ENCODE data around the gene MTUS2. TPM values are rescaled to one million over a fixed set of nuclear protein-coding genes. Genes with fewer than 3 reads are reported as not detected.

Gene MTUS2
- total and polyA plus RNA-seq, 2 experiments from 2014 or later: 3.0 to 4.3 TPM

GRCh38 chr13:29527511-29527910 lies 707.4 kb downstream of the MTUS2 start:
- H3K9me2 ChIP-seq (replicated peaks; ENCODE audit: insufficient read depth): no peaks in the 10 kb centered on the region
- TF ChIP-seq CTCF (IDR thresholded peaks at IDR 0.05; ENCODE audit: poor library complexity) (no peak), EZH2phosphoT487 (IDR thresholded peaks at IDR 0.05; ENCODE audit: low read depth, severe bottlenecking, unreplicated experiment) (no peak), EZH2 (IDR thresholded peaks at IDR 0.05; ENCODE audit: borderline replicate concordance) (no peak)
- no peak overlapping the region for H3K27ac ChIP-seq
- no peaks in the 10 kb centered on the region for H3K9me3 ChIP-seq (ENCODE audit: low read depth)
- H2AFZ ChIP-seq: no peak overlapping the region
- H3K79me2 ChIP-seq: no peaks in the 10 kb centered on the region
- H4K20me1 ChIP-seq (ENCODE audit: insufficient read depth, poor library complexity, severe bottlenecking): no peaks in the 10 kb centered on the region
- WGBS (ENCODE audit: low lambda C conversion rate, missing lambda C conversion rate): 94% methylated on average over 8 of the region's 8 CpGs
- no peak for DNase-seq (ENCODE audit: low spot score)
- H3K4me2 ChIP-seq: no peak overlapping the region
- H3K4me3 ChIP-seq: no peak overlapping the region
- no peaks in the 10 kb centered on the region for H3K27me3 ChIP-seq
- H3K4me1 ChIP-seq (ENCODE audit: insufficient read depth): peaks cover under 1% of the 10 kb centered on the region
- H3K36me3 ChIP-seq (replicated peaks; ENCODE audit: insufficient read depth, low read depth): no peaks in the 10 kb centered on the region

GRCh38 chr13:29527916-29528315 lies 707.8 kb downstream of the MTUS2 start:
- Histone ChIP-seq H4K20me1 (ENCODE audit: insufficient read depth, poor library complexity, severe bottlenecking) (no peaks in the 10 kb centered on the region), H2AFZ (no peak overlapping the region), H3K4me1 (ENCODE audit: insufficient read depth) (no peaks in the 10 kb centered on the region), H3K4me2 (no peak overlapping the region), H3K36me3 (replicated peaks; ENCODE audit: insufficient read depth, low read depth) (no peaks in the 10 kb centered on the region), H3K4me3 (no peak overlapping the region), H3K9me2 (replicated peaks; ENCODE audit: insufficient read depth) (no peaks in the 10 kb centered on the region), H3K9me3 (ENCODE audit: low read depth) (no peaks in the 10 kb centered on the region), H3K27ac (no peak overlapping the region), H3K27me3 (no peaks in the 10 kb centered on the region), H3K79me2 (no peaks in the 10 kb centered on the region)
- 94% methylated on average over 5 of the region's 5 CpGs for whole genome bisulfite sequencing (ENCODE audit: low lambda C conversion rate, missing lambda C conversion rate)
- no peak for DNase-seq (ENCODE audit: low spot score)
- TF ChIP-seq EZH2 (IDR thresholded peaks at IDR 0.05; ENCODE audit: borderline replicate concordance): no peak
- no peak for TF ChIP-seq CTCF (IDR thresholded peaks at IDR 0.05; ENCODE audit: poor library complexity)

- Histone ChIP-seq H3K36me3 (replicated peaks; ENCODE audit: insufficient read depth, low read depth) (no peaks in the 10 kb centered on the region), H3K79me2 (no peaks in the 10 kb centered on the region), H2AFZ (no peak overlapping the region), H3K4me1 (ENCODE audit: insufficient read depth) (no peaks in the 10 kb centered on the region), H3K4me3 (no peak overlapping the region), H3K27me3 (no peaks in the 10 kb centered on the region), H3K27ac (no peak overlapping the region), H3K9me2 (replicated peaks; ENCODE audit: insufficient read depth) (no peaks in the 10 kb centered on the region), H3K4me2 (no peak overlapping the region), H3K9me3 (ENCODE audit: low read depth) (no peaks in the 10 kb centered on the region), H4K20me1 (ENCODE audit: insufficient read depth, poor library complexity, severe bottlenecking) (no peaks in the 10 kb centered on the region)
- DNase-seq (ENCODE audit: low spot score): no peak
- no peak for TF ChIP-seq CTCF (IDR thresholded peaks at IDR 0.05; ENCODE audit: poor library complexity)
- TF ChIP-seq EZH2phosphoT487 (IDR thresholded peaks at IDR 0.05; ENCODE audit: low read depth, severe bottlenecking, unreplicated experiment): no peak
- no peak for TF ChIP-seq EZH2 (IDR thresholded peaks at IDR 0.05; ENCODE audit: borderline replicate concordance)
- 94% methylated on average over 5 of the region's 5 CpGs for WGBS (ENCODE audit: low lambda C conversion rate, missing lambda C conversion rate)
These were observed 709.6 kb downstream of the MTUS2 start for GRCh38 chr13:29529754-29530153.

- Histone ChIP-seq H3K4me1 (ENCODE audit: insufficient read depth) (no peaks in the 10 kb centered on the region), H3K27ac (no peak overlapping the region), H3K9me3 (ENCODE audit: low read depth) (no peaks in the 10 kb centered on the region), H3K79me2 (no peaks in the 10 kb centered on the region), H2AFZ (no peak overlapping the region), H4K20me1 (ENCODE audit: insufficient read depth, poor library complexity, severe bottlenecking) (no peaks in the 10 kb centered on the region), H3K4me3 (no peak overlapping the region), H3K27me3 (no peaks in the 10 kb centered on the region), H3K9me2 (replicated peaks; ENCODE audit: insufficient read depth) (no peaks in the 10 kb centered on the region), H3K4me2 (no peak overlapping the region), H3K36me3 (replicated peaks; ENCODE audit: insufficient read depth, low read depth) (no peaks in the 10 kb centered on the region)
- TF ChIP-seq EZH2phosphoT487 (IDR thresholded peaks at IDR 0.05; ENCODE audit: low read depth, severe bottlenecking, unreplicated experiment) (no peak), EZH2 (IDR thresholded peaks at IDR 0.05; ENCODE audit: borderline replicate concordance) (no peak), CTCF (IDR thresholded peaks at IDR 0.05; ENCODE audit: poor library complexity) (no peak)
- 96% methylated on average over 5 of the region's 5 CpGs for WGBS (ENCODE audit: low lambda C conversion rate, missing lambda C conversion rate)
- DNase-seq (ENCODE audit: low spot score): no peak
These were observed 710.8 kb downstream of the MTUS2 start for GRCh38 chr13:29530901-29531300.

All from hepatocyte (in vitro differentiated cells).